ENCODE data around the gene PPIF. TPM values are rescaled to one million over a fixed set of nuclear protein-coding genes. Genes with fewer than 3 reads are reported as not detected.
A peak's percentile ranks its signal among the peaks of the same experiment; 100 is the strongest.

PPIF gene
- total and polyA plus RNA-seq, 2 of the 13 experiments (the other 11 are each of a cell fraction or from before 2014, with no cell fraction given) = 147 to 157 TPM

- TF ChIP-seq SIX1 (CRISPR knock-in tag; IDR thresholded peaks at IDR 0.05; ENCODE audit: borderline replicate concordance) (no peak), ZNF274 (CRISPR knock-in tag; IDR thresholded peaks at IDR 0.05) (0 out of 2 replicates have a peak, but pooled peaks have one; percentile 41), ZNF772 (CRISPR knock-in tag; IDR thresholded peaks at IDR 0.05) (peak; percentile 57), EP300 (IDR thresholded peaks at IDR 0.05; ENCODE audit: low read depth in 2 of 2, low read length in 2 of 2) (peak in 1 of 2 experiments; percentile 82; a peak in 2 of 4 replicates), EP300 (CRISPR knock-in tag; IDR thresholded peaks at IDR 0.05; ENCODE audit: borderline replicate concordance) (peak; percentile 60; the same call in 1 of the 2 replicates), ZNF260 (CRISPR knock-in tag; IDR thresholded peaks at IDR 0.05; ENCODE audit: borderline replicate concordance, low read depth) (no peak), CEBPB (IDR thresholded peaks at IDR 0.05; ENCODE audit: borderline replicate concordance, low read depth, low read length) (peak; percentile 90), RERE (CRISPR knock-in tag; IDR thresholded peaks at IDR 0.05; ENCODE audit: low read depth) (0 out of 2 replicates have a peak, but pooled peaks have one; percentile 55), ZNF781 (CRISPR knock-in tag; IDR thresholded peaks at IDR 0.05; ENCODE audit: borderline replicate concordance, not compliant biosample characterization) (peak; percentile 52), MTA1 (CRISPR knock-in tag; IDR thresholded peaks at IDR 0.05; ENCODE audit: borderline replicate concordance) (peak; percentile 69; the same call in 1 of the 2 replicates), CENPT (CRISPR knock-in tag; IDR thresholded peaks at IDR 0.05; ENCODE audit: low read depth) (no peak), REPIN1 (CRISPR knock-in tag; IDR thresholded peaks at IDR 0.05; ENCODE audit: borderline replicate concordance, low read depth) (no peak), HHEX (CRISPR knock-in tag; IDR thresholded peaks at IDR 0.05) (no peak), GFI1 (CRISPR knock-in tag; IDR thresholded peaks at IDR 0.05; ENCODE audit: borderline replicate concordance) (no peak), NBN (conservative IDR thresholded peaks at IDR 0.05) (no peak)
- TF ChIP-seq, protein P1, sequence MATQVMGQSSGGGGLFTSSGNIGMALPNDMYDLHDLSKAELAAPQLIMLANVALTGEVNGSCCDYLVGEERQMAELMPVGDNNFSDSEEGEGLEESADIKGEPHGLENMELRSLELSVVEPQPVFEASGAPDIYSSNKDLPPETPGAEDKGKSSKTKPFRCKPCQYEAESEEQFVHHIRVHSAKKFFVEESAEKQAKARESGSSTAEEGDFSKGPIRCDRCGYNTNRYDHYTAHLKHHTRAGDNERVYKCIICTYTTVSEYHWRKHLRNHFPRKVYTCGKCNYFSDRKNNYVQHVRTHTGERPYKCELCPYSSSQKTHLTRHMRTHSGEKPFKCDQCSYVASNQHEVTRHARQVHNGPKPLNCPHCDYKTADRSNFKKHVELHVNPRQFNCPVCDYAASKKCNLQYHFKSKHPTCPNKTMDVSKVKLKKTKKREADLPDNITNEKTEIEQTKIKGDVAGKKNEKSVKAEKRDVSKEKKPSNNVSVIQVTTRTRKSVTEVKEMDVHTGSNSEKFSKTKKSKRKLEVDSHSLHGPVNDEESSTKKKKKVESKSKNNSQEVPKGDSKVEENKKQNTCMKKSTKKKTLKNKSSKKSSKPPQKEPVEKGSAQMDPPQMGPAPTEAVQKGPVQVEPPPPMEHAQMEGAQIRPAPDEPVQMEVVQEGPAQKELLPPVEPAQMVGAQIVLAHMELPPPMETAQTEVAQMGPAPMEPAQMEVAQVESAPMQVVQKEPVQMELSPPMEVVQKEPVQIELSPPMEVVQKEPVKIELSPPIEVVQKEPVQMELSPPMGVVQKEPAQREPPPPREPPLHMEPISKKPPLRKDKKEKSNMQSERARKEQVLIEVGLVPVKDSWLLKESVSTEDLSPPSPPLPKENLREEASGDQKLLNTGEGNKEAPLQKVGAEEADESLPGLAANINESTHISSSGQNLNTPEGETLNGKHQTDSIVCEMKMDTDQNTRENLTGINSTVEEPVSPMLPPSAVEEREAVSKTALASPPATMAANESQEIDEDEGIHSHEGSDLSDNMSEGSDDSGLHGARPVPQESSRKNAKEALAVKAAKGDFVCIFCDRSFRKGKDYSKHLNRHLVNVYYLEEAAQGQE (IDR thresholded peaks at IDR 0.05; ENCODE audit: borderline replicate concordance in 1 of 2, low read depth in 1 of 2, low read length in 2 of 2) = peak in 1 of 2 experiments; percentile 9; a peak in 1 of 4 replicates
- TF ChIP-seq, protein P2, sequence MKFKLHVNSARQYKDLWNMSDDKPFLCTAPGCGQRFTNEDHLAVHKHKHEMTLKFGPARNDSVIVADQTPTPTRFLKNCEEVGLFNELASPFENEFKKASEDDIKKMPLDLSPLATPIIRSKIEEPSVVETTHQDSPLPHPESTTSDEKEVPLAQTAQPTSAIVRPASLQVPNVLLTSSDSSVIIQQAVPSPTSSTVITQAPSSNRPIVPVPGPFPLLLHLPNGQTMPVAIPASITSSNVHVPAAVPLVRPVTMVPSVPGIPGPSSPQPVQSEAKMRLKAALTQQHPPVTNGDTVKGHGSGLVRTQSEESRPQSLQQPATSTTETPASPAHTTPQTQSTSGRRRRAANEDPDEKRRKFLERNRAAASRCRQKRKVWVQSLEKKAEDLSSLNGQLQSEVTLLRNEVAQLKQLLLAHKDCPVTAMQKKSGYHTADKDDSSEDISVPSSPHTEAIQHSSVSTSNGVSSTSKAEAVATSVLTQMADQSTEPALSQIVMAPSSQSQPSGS (CRISPR knock-in tag; IDR thresholded peaks at IDR 0.05) = peak; percentile 52; the same call in 1 of the 2 replicates
Measured at GRCh38 chr10:79380125-79380945, 33.1 kb downstream of the PPIF start (continued).

Data from HepG2 (cell line).